Bronchial epithelial cell (primary cell): ENCODE results near the gene ARSG. TPM values are rescaled to one million over a fixed set of nuclear protein-coding genes. Genes with fewer than 3 reads are reported as not detected.

Experiments used
- DNase-seq: peaks from one replicate; pipeline ENCODE4 v3.0.0-alpha.2; 2010; ENCODE audit warnings: low read depth
- FAIRE-seq: peaks from 2 replicates; lab custom pipeline; 2011; peaks lifted over from hg19 to GRCh38; lab: Jason Lieb, UNC
- H3K27me3 ChIP-seq: 2 replicates; pipeline ENCODE4 v1.5.1; 2011; ENCODE audit warnings: low read length; ENCODE audit not compliant: control insufficient read depth, insufficient read depth
- H3K36me3 ChIP-seq: 2 replicates; pipeline ENCODE4 v1.5.1; 2011; ENCODE audit warnings: low read length; ENCODE audit not compliant: control insufficient read depth, insufficient read depth
- H3K4me3 ChIP-seq: 2 replicates; pipeline ENCODE4 v1.5.1; 2011; ENCODE audit warnings: mild to moderate bottlenecking, low read depth, low read length, control low read depth
- CTCF ChIP-seq: IDR thresholded peaks from 2 replicates; pipeline ENCODE4 v1.5.1; 2011; ENCODE audit warnings: mild to moderate bottlenecking, moderate library complexity, low read length, control low read depth, inconsistent platforms; ENCODE audit not compliant: insufficient read depth, severe bottlenecking
- total RNA-seq: library from RNA; depleted of rRNA; stranded (reverse); fragments of >200 nt; gene quantifications from 2 replicates; pipeline ENCODE4 v1.2.1, GENCODE V29; 2014

The ARSG gene
- total RNA-seq, 1 donor from 2014 or later = 0.79 TPM

- Histone ChIP-seq H3K27me3 (no peaks in the 10 kb centered on the region), H3K4me3 (no peak overlapping the region), H3K36me3 (no peaks in the 10 kb centered on the region)
- DNase-seq (peak; percentile 66), FAIRE-seq (no peak)
- TF ChIP-seq CTCF = no peak
These were observed 27.1 kb downstream of the ARSG start for GRCh38 chr17:68318103-68318991.

GRCh38 chr17:68319410-68320162, 28.3 kb downstream of the ARSG start:
- no peak for TF ChIP-seq CTCF
- H3K27me3 ChIP-seq = no peaks in the 10 kb centered on the region

GRCh38 chr17:68320311-68320865, 29.1 kb downstream of the ARSG start:
- Histone ChIP-seq H3K4me3 (no peak overlapping the region), H3K36me3 (no peaks in the 10 kb centered on the region), H3K27me3 (no peaks in the 10 kb centered on the region)
- TF ChIP-seq CTCF = no peak
- peak; percentile 66 for DNase-seq
- FAIRE-seq = no peak

More at GRCh38 chr17:68319410-68320162, 28.3 kb downstream of the ARSG start:
- DNase-seq (no peak), FAIRE-seq (no peak)
- Histone ChIP-seq H3K4me3 (no peak overlapping the region), H3K36me3 (no peaks in the 10 kb centered on the region)

- FAIRE-seq (no peak), DNase-seq (no peak)
- Histone ChIP-seq H3K27me3 (no peaks in the 10 kb centered on the region), H3K36me3 (no peaks in the 10 kb centered on the region), H3K4me3 (no peak overlapping the region)
- no peak for TF ChIP-seq CTCF
These were observed 29.8 kb downstream of the ARSG start for GRCh38 chr17:68320943-68321555.

GRCh38 chr17:68321556-68321954, 30.3 kb downstream of the ARSG start:
- Histone ChIP-seq H3K4me3 (no peak overlapping the region), H3K27me3 (no peaks in the 10 kb centered on the region), H3K36me3 (no peaks in the 10 kb centered on the region)
- FAIRE-seq (no peak), DNase-seq (no peak)
- TF ChIP-seq CTCF = no peak
